Subcutaneous adipose tissue (tissue), 4 donors: ENCODE data around the gene EIPR1. TPM values are rescaled to one million over a fixed set of nuclear protein-coding genes. Genes with fewer than 3 reads are reported as not detected.

Source experiments
- CTCF ChIP-seq: fragments of 450-650 bp; IDR thresholded peaks from one replicate; pipeline ENCODE4 v1.5.1; 2016; ENCODE audit warnings: low read depth, mild to moderate bottlenecking, control low read depth, antibody characterized with exemption, moderate library complexity
- total RNA-seq, 4 donors: library from RNA; depleted of rRNA; stranded (reverse); fragments of >200 nt; gene quantifications; one replicate each; pipeline ENCODE4 v1.1.0, GENCODE V29; 2016

The EIPR1 gene
- total RNA-seq, 4 donors from 2014 or later, result 13.9 to 27.6 (median 16.1) TPM

- no peak for TF ChIP-seq CTCF
Observed at GRCh38 chr2:3388412-3388738, 10.8 kb upstream of the EIPR1 start.

GRCh38 chr2:3387644-3388411 lies 10.2 kb upstream of the EIPR1 start:
- TF ChIP-seq CTCF, result no peak

GRCh38 chr2:3387011-3387410 lies 9.4 kb upstream of the EIPR1 start:
- no peak for TF ChIP-seq CTCF

GRCh38 chr2:3386448-3386958 lies 8.9 kb upstream of the EIPR1 start:
- no peak for TF ChIP-seq CTCF

- no peak for TF ChIP-seq CTCF
Observed at GRCh38 chr2:3379647-3380534, 2.3 kb upstream of the EIPR1 start, which contains the start of gene TRAPPC12. Gene TRAPPC12 (plus strand): TSS chr2:3379694. CDS start chr2:3387624, 7,930 bp downstream.

GRCh38 chr2:3379339-3379646 lies 1.7 kb upstream of the EIPR1 start:
- TF ChIP-seq CTCF, result no peak

- no peak for TF ChIP-seq CTCF
Observed at GRCh38 chr2:3377279-3377611, 373 bp downstream of the EIPR1 start.
